GM10847 (cell line): ENCODE data around the gene ATP1B3.

Experiments used
- POLR2A ChIP-seq: IDR thresholded peaks from 2 replicates; pipeline ENCODE4 v1.6.1; 2011; ENCODE audit not compliant: insufficient read length; ENCODE audit errors: extremely low read depth

Gene ATP1B3

DNA sequence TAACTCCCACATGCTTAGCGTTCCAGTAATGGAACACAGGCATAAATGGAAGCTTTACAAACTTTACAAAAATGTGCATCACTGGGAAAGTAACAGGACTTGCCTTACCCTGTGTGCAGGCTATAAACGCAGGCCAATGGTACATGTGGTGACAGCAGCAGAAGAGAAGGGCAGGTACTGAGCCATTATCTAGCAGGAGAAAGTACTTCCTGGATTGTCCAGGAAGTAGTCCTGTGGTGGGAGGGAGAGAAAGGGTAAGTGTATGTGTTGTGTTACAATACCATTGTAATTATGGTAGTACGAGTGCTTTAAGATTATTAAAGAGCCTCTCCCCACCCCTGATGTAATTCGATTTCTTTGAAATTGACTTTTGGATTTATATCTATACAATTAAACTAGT, 5.3 kb downstream of the ATP1B3 start:
- TF ChIP-seq POLR2A, result no peak

DNA sequence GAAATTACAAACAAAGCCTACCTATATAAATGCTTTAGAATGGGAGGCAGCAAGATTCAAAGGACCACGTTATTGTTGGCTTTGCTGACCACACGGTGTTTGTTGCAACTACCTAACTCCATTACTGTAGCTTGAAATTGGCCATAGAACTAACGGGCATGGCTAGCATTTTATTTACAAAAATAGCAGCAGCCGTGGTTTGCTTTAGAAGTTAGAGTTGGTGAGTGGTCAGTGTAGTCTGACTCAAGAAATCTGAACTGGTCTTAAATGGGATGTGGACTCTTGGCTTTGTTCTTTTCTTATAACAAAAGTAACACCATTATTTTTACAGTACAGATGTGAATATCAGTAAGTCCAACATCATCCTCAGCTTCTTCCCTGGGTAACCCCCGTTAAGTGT, 10.6 kb downstream of the ATP1B3 start:
- no peak for TF ChIP-seq POLR2A

GRCh38 chr3:141894524-141895176, 18.2 kb downstream of the ATP1B3 start:
- no peak for TF ChIP-seq POLR2A

- TF ChIP-seq POLR2A, result no peak
These were observed 19.3 kb downstream of the ATP1B3 start for GRCh38 chr3:141895731-141896130.

DNA sequence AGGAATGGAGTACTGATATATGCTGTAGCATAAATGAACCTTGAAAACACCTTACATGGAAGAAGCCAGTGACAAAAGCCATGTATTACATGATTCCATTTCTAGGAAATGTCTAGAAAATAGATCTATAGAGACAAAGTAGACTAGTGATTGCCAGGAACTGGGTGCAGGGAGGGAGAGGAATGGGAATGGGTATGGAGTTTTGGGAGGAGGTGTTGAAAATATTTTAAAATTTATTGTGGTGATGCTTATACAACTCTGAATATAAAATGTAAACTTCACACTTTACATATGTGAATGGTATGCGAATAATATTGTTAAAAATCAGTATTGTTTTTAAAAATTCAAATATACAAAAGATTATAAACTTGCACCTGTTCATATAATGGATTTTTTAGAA, 22.5 kb downstream of the ATP1B3 start:
- TF ChIP-seq POLR2A, result no peak

GRCh38 chr3:141900343-141900742, 23.9 kb downstream of the ATP1B3 start:
- TF ChIP-seq POLR2A, result no peak

GRCh38 chr3:141901914-141902313, 25.5 kb downstream of the ATP1B3 start:
- TF ChIP-seq POLR2A, result no peak

- no peak for TF ChIP-seq POLR2A
These were observed 27.8 kb downstream of the ATP1B3 start for GRCh38 chr3:141904203-141904602.

DNA sequence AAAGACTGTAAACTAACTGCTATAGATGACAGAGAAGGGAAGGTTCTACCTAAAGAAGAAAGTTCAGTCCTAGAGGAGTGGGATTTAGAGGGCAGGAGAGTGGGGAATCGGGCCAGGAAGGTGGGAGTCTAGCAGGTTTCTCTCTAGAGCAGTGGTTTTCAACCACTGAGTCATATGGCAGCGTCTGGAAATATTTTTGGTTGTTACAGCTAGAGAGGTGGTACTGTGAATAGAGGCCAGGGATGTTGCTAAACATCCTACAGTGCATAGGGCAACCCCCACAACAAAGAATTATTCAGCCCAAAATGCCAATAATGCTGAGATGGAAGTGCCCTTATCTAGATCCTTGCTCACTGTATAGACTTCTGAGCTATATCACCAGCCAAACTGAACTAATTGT, 28.7 kb downstream of the ATP1B3 start:
- TF ChIP-seq POLR2A, result no peak

DNA sequence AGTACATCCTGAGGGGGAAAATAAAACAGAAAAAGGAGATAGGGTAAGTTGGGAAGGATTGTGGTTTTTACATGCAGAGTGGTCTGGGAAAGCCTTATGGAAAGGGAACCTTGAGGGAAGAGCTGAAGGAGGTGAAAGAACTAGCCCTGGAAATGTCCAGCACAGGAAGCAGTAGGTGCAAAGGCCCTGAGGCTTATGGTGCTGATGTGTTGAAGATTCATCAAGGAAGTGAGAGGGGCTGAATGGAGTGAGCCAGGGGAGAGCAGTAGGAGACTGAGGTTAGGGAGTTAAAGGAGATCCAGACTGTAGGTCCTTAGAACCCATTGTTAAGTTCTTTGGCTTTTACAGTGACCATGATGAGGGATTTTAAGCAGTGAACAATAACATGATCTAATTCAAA, 33.0 kb downstream of the ATP1B3 start:
- no peak for TF ChIP-seq POLR2A

DNA sequence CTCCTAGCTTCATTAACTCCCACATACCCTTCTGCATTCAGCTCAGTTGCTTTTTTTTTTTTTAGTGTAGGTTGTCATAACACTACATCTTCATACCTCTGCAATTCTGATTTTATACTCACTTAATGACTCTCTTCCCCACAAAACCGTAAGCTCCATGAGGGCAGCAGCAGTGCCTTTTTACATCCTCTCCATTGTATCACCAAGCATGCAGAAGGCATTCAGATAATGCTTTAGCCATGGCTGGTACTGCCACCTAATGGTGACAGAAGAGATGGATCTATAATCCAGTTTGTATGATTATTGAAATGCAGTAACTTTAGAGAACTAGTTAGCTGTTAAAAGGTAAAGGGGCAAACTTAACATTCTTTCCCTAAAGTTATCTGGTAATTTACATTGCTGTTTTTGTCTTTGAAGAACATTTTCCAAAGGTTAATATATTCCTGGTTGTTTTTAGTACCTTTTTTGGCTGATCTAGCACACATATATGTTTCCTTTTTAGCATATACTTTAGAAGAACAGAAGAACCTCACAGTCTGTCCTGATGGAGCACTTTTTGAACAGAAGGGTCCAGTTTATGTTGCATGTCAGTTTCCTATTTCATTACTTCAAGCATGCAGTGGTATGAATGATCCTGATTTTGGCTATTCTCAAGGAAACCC, 36.8 kb downstream of the ATP1B3 start:
- no peak for TF ChIP-seq POLR2A

- TF ChIP-seq POLR2A, result no peak
These were observed 37.9 kb downstream of the ATP1B3 start for GRCh38 chr3:141914311-141914710.

- TF ChIP-seq POLR2A, result no peak
These were observed 38.6 kb downstream of the ATP1B3 start for GRCh38 chr3:141915016-141915415.

DNA sequence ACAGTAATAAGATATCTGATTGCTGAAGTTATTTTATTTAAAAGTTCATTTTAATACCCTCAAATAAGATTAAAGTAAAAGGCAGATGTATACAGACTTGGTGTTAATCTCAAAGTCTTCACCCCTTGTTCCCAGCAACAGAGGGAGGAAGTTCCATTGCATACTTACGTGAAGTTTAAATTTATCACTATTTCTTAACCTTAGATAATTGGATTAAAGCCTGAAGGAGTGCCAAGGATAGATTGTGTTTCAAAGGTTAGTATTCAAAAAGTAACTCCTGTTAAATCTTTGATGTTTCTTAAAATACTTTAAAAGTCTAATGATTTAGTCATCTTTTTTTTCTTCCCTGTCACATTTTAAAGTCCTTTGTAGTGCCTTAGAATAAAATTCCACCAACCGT, 39.3 kb downstream of the ATP1B3 start:
- TF ChIP-seq POLR2A, result no peak

DNA sequence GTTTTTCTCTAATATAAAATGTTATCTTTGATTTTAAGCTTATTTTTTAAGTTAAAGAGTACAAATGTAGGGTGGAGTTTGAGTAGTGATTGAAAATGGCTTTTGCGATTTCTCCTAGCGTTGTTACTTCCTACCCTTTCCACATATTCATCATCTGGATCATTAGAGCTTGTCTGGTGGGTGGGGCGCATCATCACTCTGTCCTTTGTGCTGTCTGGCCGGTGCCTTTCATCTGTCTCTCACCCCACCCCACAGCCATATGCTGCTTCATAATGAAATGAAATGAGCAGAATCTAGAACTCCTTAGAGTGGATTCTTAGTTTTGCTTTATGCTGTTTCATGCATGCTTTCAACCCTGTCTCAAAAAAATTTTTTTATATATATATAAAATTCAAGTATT, 44.3 kb downstream of the ATP1B3 start:
- no peak for TF ChIP-seq POLR2A

GRCh38 chr3:141921316-141921715, 44.9 kb downstream of the ATP1B3 start:
- TF ChIP-seq POLR2A, result no peak

DNA sequence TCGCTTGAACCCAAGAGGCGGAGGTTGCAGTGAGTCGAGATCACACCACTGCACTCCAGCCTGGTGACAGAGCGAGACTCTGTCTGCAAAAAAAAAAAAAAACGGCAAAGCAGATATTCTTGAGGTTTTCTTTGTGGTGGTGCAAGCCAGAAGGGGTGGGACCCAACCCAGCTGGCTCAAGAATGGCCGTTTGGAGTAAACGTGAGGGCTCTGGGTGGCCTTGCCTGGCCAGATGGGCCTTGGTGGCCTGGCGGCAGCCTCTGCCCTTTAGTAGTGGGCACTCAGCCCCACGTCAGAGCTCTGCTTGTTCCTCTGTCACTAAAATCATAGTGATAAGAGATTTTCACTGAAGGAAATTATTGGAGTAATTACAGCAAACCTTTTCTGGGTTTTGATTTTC, 50.5 kb downstream of the ATP1B3 start:
- no peak for TF ChIP-seq POLR2A
